Uterus (tissue), 2 donors: ENCODE results near the gene CSNK2B.

ENCODE experiments used
- CTCF ChIP-seq, 4 experiments: fragments of 200-600 bp in 2 of 4; fragments of 450-650 bp in 2 of 4; sonication (generic) in 2 of 4; IDR thresholded peaks; one replicate each; pipeline ENCODE4 v1.5.1; 2016 to 2019; ENCODE audit warnings: antibody characterized with exemption in 4 of 4, mild to moderate bottlenecking in 2 of 4, moderate library complexity in 1 of 4
- POLR2A ChIP-seq, 2 donors: fragments of 450-650 bp; IDR thresholded peaks; one replicate each; pipeline ENCODE4 v1.6.1; 2016; ENCODE audit warnings: antibody characterized with exemption in 2 of 2, mild to moderate bottlenecking in 1 of 2, moderate library complexity in 1 of 2

- no peak for TF ChIP-seq CTCF (IDR thresholded peaks at IDR 0.05)
- TF ChIP-seq POLR2A (IDR thresholded peaks at IDR 0.05): no peak
Measured at GRCh38 chr6:31691564-31692108, 25.8 kb downstream of the CSNK2B start.
